Activated CD8-positive, alpha-beta T cell treated with anti-CD3 and anti-CD28 coated beads for 36 hours (primary cell): Measurements from ENCODE around the gene CDH23. TPM values are rescaled to one million over a fixed set of nuclear protein-coding genes. Genes with fewer than 3 reads are reported as not detected.

ENCODE experiments used
- ATAC-seq: fragments of 200-7000 bp; cut with Tn5 transposase; one replicate; pipeline ENCODE4 v1.10.0; 2021; ENCODE audit warnings: mild to moderate bottlenecking, moderate library complexity
- CTCF ChIA-PET: fragments of 350-600 bp; sonication (Branson Sonifier 250); formaldehyde crosslinking; loops from one replicate; lab custom pipeline; 2021; ENCODE audit warnings: antibody characterized with exemption; lab: Charles Lee
- POLR2A ChIA-PET: fragments of 350-600 bp; sonication (Branson Sonifier 250); formaldehyde crosslinking; loops from one replicate; lab custom pipeline; 2021; ENCODE audit warnings: antibody characterized with exemption; lab: Charles Lee
- DNase-seq: peaks from one replicate; pipeline ENCODE4 v3.0.0-alpha.2; 2020
- H3K27ac Mint-ChIP-seq: one replicate; pipeline ENCODE4 v1.8.0; 2021; ENCODE audit warnings: mild to moderate bottlenecking, mixed read lengths
- H3K27me3 Mint-ChIP-seq: one replicate; pipeline ENCODE4 v1.8.0; 2021; ENCODE audit warnings: mixed read lengths
- H3K36me3 Mint-ChIP-seq: one replicate; pipeline ENCODE4 v1.8.0; 2021; ENCODE audit warnings: low read depth, mixed read lengths
- H3K4me1 Mint-ChIP-seq: one replicate; pipeline ENCODE4 v1.8.0; 2021; ENCODE audit warnings: low read depth, mixed read lengths
- H3K4me3 Mint-ChIP-seq: one replicate; pipeline ENCODE4 v1.8.0; 2021; ENCODE audit warnings: mild to moderate bottlenecking, moderate library complexity, mixed read lengths
- H3K9me3 Mint-ChIP-seq: one replicate; pipeline ENCODE4 v1.8.0; 2021; ENCODE audit warnings: mixed read lengths
- CTCF ChIP-seq: fragments of 200-600 bp; IDR thresholded peaks from one replicate; pipeline ENCODE4 v1.8.0; 2022; ENCODE audit warnings: antibody characterized with exemption, mild to moderate bottlenecking
- intact Hi-C: fragments of 100-400 bp; cut with micrococcal nuclease; formaldehyde crosslinking; loops from one replicate; pipeline ENCODE4 v1.10.0; 2022
- total RNA-seq, 2 experiments: library from RNA; stranded (reverse); gene quantifications; one replicate each; pipeline ENCODE4 v1.2.3, GENCODE V29; 2021

The CDH23 gene
- total RNA-seq, 2 experiments from 2014 or later, result 2.4 to 2.7 TPM

GRCh38 chr10:71749396-71749795, 352.7 kb downstream of the CDH23 start:
- H3K27me3 Mint-ChIP-seq, result no peaks in the 10 kb centered on the region
- H3K4me3 Mint-ChIP-seq, result peak overlapping the region; percentile 59
- peaks cover 50% of the 10 kb centered on the region for H3K36me3 Mint-ChIP-seq
- H3K27ac Mint-ChIP-seq, result peak overlapping the region; percentile 98
- TF ChIP-seq CTCF, result no peak
- DNase-seq, result no peak
- peaks cover 96% of the 10 kb centered on the region for H3K4me1 Mint-ChIP-seq
- no peaks in the 10 kb centered on the region for H3K9me3 Mint-ChIP-seq
- CTCF ChIA-PET, result interaction anchor here (0.9 to 4.0 kb wide), 12 partner anchors 8 to 63 kb away, joined by 3 to 20 read pairs (median 4); partner anchors contain the start of gene VSIR
- intact Hi-C loops, result no loop called here
- POLR2A ChIA-PET, result interaction anchor here (1.0 to 4.9 kb wide), 9 partner anchors 8 to 23 kb away, joined by 5 to 48 read pairs (median 11); no protein-coding TSS in a partner anchor
- ATAC-seq, result peak; percentile 2

DNA sequence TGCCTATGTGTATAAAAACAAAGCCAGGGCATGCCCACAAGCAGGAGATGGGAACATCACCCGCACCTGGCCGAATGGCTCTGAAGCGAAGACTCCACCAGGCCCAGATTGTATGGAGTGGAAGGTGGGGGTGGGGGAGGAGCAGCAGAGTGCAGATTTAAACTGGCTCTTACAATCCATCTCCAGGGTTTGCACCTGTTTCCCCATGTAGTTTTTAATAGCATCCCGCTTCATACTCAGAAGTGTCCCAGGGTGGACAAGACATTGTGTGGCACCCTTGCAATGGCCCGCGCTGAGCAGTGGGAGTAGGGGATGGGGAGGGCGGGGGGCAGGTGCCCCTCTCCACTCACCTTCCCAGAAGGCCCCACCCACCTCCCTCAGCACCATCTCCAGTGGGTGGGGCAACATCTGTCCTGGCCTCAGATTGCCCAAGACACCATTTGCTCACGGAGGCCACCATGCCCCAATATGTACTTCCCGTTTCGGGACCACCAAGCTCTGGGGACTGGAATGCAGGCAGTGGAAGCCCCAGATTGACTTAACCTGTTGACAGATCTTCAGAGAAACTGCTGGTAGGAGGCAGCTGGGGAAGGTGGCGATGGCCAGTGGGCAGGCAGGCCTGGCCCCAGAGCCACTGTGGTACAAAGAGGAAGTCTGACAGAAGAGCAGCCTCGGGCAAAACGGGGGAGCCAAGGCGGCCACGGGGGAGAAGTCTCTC, 353.6 kb downstream of the CDH23 start:
- ATAC-seq (no peak), DNase-seq (no peak)
- H3K4me1 Mint-ChIP-seq, result peaks cover 96% of the 10 kb centered on the region
- POLR2A ChIA-PET, result interaction anchor here (1.2 kb wide), 1 partner anchor 20 kb away, joined by 4 read pairs; no protein-coding TSS in a partner anchor
- peaks cover 57% of the 10 kb centered on the region for H3K36me3 Mint-ChIP-seq
- H3K27me3 Mint-ChIP-seq, result no peaks in the 10 kb centered on the region
- CTCF ChIA-PET, result interaction anchor here (1.6 to 3.3 kb wide), 2 partner anchors 22 to 37 kb away, joined by 3 to 17 read pairs; partner anchors contain the start of gene VSIR
- H3K9me3 Mint-ChIP-seq, result no peaks in the 10 kb centered on the region
- peak overlapping the region; percentile 98 for H3K27ac Mint-ChIP-seq
- intact Hi-C loops, result no loop called here
- peak overlapping the region; percentile 15 for H3K4me3 Mint-ChIP-seq
- TF ChIP-seq CTCF, result no peak

- ChIA-PET POLR2A (interaction anchor here (1.2 kb wide), 1 partner anchor 19 kb away, joined by 4 read pairs; no protein-coding TSS in a partner anchor), CTCF (interaction anchor here (3.3 kb wide), 1 partner anchor 22 kb away, joined by 17 read pairs; the partner anchor contains the start of gene VSIR)
- intact Hi-C loops, result no loop called here
- Mint-ChIP-seq H3K27ac (peak overlapping the region; percentile 98), H3K4me3 (no peak overlapping the region), H3K27me3 (no peaks in the 10 kb centered on the region), H3K9me3 (no peaks in the 10 kb centered on the region), H3K36me3 (peaks cover 57% of the 10 kb centered on the region), H3K4me1 (peaks cover 94% of the 10 kb centered on the region)
- no peak for DNase-seq
- no peak for TF ChIP-seq CTCF
- ATAC-seq, result no peak
Measured at GRCh38 chr10:71750986-71751385, 354.3 kb downstream of the CDH23 start.

DNA sequence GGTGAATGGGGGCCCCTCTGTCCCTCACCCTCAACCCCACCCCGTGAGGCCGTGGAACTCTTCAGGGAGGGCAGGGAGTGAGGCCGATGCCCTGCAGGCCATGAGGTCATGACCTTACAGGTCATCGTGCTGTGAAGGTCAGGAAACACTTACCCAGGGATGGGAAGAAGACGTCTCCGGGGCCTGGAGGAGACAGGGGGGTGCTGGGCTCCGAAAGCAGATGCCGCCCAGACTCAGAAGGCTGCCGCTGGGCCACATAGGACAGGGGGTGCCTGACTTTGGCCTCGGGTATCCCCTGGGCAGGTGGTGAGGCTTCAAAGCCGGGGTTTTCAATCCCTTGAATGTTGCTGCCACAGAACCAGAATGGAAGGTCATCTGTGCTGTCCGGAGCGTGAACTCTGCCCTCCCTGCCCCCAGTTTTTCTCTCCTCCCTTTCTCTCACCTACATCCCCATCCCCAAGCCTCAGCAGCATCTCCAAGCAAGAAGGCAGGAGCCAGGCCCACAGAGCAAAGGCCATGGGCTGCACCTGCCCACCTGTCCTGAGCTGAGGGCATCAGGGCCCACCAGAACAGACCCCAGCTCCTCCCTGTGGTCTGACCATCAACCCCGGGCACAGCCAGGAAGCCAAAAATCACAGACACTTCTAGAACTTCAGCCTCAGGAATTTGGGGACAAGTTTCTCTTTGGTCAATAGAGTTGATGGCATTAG, 354.9 kb downstream of the CDH23 start:
- ATAC-seq (no peak), DNase-seq (no peak)
- intact Hi-C loops, result no loop called here
- no peak for TF ChIP-seq CTCF
- CTCF ChIA-PET, result interaction anchor here (1.2 to 3.3 kb wide), 5 partner anchors 11 to 26 kb away, joined by 4 to 17 read pairs (median 6); partner anchors contain the start of gene VSIR
- H3K27me3 Mint-ChIP-seq, result no peaks in the 10 kb centered on the region
- H3K36me3 Mint-ChIP-seq, result peaks cover 64% of the 10 kb centered on the region
- H3K27ac Mint-ChIP-seq, result peak overlapping the region; percentile 78
- no peaks in the 10 kb centered on the region for H3K9me3 Mint-ChIP-seq
- H3K4me1 Mint-ChIP-seq, result peaks cover 94% of the 10 kb centered on the region
- H3K4me3 Mint-ChIP-seq, result no peak overlapping the region
- POLR2A ChIA-PET, result interaction anchor here (1.0 to 1.5 kb wide), 6 partner anchors 10 to 22 kb away, joined by 4 to 14 read pairs (median 9); partner anchors contain the start of gene VSIR
